Posterior vena cava (tissue), 2 donors: Measurements from ENCODE around the gene TTC7B. TPM values are rescaled to one million over a fixed set of nuclear protein-coding genes. Genes with fewer than 3 reads are reported as not detected.
"Not testable (repeated sequence)": the region's sequence is repeated elsewhere in the genome, so short reads cannot be mapped to it uniquely, and the experiment has no call there.

Experiments
- DNase-seq: peaks from one replicate; pipeline ENCODE4 v3.0.0-alpha.2; 2020; ENCODE audit warnings: low spot score
- intact Hi-C, 2 donors: fragments of 100-400 bp; cut with DNase I; formaldehyde crosslinking; loops; one replicate each; pipeline versions ENCODE4 v1.14.1 to v1.14.2; 2022 to 2023
- long read RNA-seq, 2 donors: library from polyadenylated mRNA; unstranded; transcript quantifications; one replicate each; pipeline ENCODE4 v2.0.0, GENCODE V29; 2020 to 2021
- total RNA-seq, 2 donors: library from RNA; stranded (reverse); fragmentation: NEBNext Ultra II Directional; extraction: Animal tissue kit (Norgen Biotek cat#: 25700); gene quantifications; one replicate each; pipeline ENCODE4 v1.2.1, GENCODE V29; 2021
- donor health status: DM: yes; HTN: yes; CAD: no.
- donor health status: DM: yes; HTN: yes; CAD: no.

The TTC7B gene, protein sequence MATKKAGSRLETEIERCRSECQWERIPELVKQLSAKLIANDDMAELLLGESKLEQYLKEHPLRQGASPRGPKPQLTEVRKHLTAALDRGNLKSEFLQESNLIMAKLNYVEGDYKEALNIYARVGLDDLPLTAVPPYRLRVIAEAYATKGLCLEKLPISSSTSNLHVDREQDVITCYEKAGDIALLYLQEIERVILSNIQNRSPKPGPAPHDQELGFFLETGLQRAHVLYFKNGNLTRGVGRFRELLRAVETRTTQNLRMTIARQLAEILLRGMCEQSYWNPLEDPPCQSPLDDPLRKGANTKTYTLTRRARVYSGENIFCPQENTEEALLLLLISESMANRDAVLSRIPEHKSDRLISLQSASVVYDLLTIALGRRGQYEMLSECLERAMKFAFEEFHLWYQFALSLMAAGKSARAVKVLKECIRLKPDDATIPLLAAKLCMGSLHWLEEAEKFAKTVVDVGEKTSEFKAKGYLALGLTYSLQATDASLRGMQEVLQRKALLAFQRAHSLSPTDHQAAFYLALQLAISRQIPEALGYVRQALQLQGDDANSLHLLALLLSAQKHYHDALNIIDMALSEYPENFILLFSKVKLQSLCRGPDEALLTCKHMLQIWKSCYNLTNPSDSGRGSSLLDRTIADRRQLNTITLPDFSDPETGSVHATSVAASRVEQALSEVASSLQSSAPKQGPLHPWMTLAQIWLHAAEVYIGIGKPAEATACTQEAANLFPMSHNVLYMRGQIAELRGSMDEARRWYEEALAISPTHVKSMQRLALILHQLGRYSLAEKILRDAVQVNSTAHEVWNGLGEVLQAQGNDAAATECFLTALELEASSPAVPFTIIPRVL
- 10 to 100 TPM; 60.5 to 75.7 TPM for total RNA-seq
- long read RNA-seq, donor 1, partial matches to known transcripts: 4 of 11 reads
- long read RNA-seq, donor 1, other reads (novel, unspliced or antisense): 7 of 11 reads
- long read RNA-seq, donor 2, partial matches to known transcripts: 3 of 7 reads
- long read RNA-seq, donor 2, other reads (novel, unspliced or antisense): 4 of 7 reads

DNA sequence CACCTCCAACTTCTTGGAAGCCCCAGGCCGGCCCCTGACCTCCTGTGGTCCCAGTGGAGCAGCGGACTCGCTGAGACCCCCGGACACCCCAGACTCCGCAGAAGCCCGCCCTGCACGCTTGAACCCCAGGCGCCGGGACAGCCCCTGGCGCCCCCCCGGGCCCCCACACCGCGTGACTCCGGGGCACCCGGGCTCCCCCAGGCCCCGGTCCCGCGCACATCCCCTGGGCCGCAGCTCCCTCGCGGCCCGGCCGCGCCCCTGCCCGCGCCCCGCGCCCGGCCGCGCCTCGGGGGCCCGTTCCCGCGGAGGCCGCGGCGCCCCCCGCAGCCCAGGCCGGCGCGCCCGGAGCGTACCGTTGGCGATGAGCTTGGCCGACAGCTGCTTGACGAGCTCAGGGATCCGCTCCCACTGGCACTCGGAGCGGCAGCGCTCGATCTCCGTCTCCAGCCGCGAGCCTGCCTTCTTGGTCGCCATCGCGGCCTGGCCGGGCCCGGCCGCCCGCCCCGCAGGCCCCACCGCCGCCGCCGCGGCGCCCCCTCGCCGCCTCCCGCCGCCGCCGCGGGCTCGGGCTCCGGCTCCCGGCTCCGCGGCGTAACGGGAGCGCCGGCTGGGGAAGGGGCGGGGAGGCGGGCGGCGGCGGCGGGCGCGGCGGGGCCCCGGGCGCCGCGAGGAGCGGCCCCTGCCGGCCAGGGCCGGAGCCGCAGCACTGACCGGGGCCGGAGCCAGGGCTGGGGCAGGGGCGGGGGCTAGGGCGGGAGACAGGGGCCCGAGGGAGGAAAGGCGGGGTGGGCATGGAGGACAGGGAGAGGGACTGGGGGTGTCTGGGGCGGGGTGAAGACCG, at the start of gene TTC7B:
TTC7B (minus strand) TSS at position 609 of the 841 bp plus-strand sequence; CDS start at position 474, 135 bp downstream.
- DNase-seq: no peak

DNA sequence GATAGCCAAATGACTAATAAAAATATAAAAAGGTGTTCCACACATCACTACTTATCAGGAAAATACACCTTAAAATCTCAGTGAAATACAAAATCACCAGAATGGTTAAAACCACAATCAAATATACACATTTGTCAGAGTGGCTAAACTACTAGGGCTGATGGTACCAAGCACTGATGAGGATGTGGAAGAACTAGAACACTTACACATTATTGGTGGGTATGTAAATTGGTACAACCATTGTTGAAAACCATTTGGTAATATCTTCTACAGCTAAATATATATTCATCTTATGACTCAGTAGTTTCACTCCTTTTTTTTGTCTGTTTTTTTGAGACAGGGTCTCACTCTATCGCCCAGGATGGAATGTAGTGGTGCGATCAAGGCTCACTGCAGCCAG, 48.5 kb upstream of the TTC7B start:
- intact Hi-C loops: no loop called here
- DNase-seq: no peak

More for the DNA sequence above, at the start of gene TTC7B:
- intact Hi-C loops: no loop called here

DNA sequence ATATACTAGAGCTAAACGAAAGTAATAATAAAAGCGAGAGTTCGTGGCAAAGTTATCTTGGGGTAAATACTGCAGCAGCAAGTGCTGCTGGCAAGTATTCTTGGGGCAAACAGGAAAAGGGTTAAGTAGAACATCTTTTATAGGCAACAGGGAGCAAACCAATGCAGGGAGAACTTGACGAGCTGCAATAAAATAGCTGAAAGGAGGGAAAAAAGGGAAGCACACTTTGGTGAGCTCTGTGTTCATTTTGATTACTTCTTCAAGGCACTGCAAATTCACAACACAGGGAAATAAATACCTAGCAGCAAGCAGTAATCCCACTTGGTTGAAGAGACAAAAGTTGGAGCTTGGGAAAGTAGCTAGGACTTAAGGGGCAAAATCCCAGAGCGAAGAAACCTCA, 42.3 kb upstream of the TTC7B start:
- intact Hi-C loops: no loop called here
- no peak for DNase-seq

DNA sequence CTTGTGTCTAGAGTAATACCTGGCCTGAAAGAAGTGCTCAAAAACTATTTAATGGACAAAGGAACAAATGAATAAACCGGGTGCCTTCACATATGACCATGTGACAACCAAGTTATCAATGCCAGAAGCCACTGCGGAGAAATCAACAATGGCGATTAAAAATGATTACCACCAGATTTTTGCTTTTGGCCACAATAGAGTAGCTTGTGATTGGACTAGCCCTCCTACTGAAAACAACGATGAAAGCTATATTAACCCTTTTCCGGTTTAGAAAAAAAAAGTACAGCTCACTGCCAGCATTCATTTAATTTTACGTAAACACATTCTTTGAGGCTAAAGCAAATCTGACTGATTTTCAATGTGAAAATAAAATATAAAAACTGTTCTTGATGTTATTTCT, 41.6 kb upstream of the TTC7B start:
- intact Hi-C loops: no loop called here
- no peak for DNase-seq

DNA sequence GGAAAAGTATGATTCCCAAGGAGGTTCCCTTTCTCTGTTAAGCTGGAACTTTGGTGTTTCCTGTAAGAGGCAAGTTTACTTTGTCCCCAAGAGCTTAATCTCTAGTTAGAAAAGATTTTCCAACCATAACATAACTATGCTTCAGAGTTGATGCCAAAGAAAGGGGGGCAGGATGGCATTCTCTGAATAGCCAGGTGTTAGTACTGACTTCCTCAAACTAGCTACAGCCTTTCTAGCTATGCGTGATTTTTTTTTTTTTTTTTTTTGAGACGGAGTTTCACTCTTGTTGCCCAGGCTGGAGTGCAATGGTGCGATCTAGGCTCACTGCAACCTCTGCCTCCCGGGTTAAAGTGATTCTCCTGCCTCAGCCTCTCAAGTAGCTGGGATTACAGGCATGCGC, 39.9 kb upstream of the TTC7B start:
- intact Hi-C loops, DNase-seq: not testable (repeated sequence)

DNA sequence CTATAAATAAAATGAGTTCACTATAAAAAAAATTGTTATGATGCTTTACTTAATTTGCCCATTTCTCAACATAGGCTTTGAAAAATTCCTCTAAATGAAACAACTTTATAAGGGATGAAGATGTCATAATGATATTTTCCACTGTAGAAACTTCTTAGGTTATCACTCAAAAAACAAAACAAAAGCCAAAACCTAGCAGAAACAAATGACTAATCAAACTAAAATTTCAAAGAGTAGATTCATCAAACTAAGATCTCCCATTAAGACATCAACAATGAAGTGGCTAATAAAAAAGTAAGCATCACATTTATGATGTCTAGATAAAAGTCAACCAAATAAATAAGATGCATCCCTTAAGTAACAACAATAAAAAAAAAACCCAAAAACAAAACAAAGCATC, 36.9 kb upstream of the TTC7B start:
- intact Hi-C loops: no loop called here
- DNase-seq: no peak

DNA sequence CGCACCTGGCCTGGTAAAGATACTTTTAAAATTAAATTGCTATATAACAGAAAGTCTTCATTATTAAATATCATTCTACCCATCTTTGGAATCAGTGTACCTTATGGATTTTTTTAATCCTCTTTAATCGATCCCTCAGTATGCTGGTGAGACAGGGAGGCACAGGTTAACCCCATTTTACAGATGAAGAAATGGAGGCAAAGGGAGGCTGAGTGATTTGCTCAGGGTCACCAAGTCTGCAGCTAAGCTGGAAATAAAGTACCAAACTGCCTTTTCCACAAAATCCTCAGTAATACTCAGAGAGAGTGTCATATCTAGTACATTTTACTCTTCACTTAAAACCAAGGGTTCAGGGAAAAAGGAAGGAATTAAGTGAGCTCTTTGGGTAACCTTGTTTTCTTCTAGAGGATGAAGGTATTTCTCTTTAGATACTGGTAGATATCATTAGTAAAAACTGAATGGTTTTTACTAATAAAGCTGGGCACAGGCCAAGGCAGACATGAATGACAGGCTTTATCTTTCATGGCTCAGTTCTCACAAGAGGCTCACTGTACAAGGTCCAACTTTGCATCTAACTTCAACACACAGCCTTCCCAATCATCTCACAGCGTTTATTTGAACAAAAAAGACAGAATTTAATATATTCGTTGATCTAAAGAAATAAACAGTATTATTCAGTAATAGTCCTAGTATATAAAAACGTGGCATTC, 35.3 kb upstream of the TTC7B start:
- DNase-seq: no peak
- intact Hi-C loops: no loop called here

DNA sequence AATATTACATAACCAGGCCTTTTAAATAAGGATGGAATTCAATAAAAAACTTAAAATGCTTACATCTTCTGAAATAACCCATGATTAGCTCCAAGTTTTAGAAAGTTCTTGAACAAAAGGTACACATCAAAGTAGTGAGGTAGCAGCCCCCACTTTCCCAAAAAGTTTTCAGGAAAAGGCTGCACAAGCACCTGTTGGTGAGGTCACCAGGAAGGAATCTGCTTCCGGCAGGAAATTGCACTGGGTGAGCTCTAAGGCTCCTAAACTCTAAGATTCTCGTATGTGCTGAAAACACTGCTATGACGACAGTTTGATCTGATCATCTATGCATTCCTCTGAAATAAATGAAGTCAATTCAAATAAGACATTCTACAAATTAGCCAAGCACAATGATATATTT, 34.3 kb upstream of the TTC7B start:
- intact Hi-C loops: no loop called here
- no peak for DNase-seq

DNA sequence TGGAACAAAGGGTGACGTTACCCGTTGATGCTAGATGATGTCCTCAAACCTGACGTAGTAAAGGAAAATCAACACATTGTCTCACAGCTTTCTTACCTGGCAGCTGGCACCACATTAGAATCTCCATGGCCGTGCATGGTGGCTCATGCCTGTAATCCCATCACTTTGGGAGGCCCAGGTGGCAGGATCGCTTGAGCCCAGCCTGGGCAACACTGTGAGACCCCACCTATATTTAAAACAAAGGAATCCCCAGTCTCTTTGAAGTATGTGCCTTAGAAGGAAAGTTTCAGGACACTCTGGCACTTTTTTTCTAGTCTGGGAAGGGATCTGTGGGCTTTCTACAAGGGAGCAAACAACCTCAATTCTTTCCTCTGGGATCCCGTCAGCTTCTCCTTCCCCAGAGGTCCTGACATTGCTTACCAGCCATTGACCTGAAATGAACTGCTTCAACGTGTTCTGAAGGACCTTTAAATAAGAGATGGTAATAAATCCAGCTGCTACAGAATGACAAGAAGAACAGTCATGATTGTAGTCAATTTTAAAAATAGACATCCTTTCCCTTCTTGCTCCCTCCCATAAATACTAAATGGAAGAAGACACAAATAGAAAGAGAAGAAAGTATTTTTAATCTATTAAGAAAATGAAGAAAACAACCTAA, 33.7 kb upstream of the TTC7B start:
- intact Hi-C loops: no loop called here

DNA sequence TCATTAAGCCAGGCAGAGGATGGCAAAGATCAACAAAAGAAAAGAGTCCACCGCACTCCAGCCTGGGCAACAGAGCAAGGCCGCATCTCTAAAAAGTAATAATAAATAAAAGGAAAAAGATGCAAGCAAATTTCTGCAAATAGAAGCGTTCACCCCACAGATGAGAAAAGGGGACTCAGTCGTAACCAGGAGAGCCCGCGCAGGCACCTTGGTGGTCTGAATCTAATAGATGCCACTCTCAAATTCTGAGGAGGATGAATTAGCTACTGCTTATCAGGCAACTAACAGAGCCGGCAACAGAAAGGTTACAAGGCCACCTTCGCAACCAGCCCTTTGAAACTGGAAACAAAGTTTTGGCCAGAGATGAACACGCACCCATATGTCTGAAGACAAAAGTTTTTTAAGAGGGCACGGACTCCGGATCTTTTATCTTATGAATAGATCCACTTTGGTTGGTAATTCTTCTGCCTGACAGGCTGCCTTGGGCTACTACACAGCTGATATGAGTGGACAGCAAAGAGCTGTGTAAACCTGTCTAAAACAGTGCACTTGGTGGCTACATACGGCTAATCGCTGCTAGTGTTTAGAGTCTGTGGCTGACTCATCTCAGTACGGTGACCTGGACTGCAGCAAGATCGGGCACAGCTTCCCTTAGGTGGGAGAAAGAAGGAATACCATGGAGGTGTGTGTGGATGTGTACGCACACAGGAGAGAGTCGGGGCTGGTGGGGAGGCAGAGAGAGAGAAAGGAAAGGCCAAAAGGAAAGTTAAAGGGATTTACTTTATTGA, 32.9 kb upstream of the TTC7B start:
- no peak for DNase-seq
- intact Hi-C loops: no loop called here

More for the DNA sequence above, 33.7 kb upstream of the TTC7B start:
- DNase-seq: no peak

DNA sequence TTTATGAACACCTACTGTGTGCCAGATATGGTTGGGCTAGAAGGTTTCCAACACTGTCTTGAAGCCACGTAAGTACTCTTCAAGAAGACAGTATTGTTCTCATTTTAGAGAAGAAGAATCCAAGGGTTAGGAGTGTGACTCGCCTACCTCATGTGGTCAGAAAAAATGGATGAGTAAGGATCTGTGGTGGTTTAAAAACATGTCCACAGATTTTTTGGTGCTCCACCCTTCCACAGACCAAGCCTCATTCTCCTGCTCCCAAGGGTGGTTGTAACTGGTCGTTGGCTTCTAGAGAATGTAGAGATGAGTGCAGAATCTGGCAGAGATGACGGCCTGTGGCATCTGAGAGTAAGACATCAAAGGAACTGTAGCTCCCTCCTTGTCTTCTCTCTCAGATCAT, 30.3 kb upstream of the TTC7B start:
- intact Hi-C loops: no loop called here

DNA sequence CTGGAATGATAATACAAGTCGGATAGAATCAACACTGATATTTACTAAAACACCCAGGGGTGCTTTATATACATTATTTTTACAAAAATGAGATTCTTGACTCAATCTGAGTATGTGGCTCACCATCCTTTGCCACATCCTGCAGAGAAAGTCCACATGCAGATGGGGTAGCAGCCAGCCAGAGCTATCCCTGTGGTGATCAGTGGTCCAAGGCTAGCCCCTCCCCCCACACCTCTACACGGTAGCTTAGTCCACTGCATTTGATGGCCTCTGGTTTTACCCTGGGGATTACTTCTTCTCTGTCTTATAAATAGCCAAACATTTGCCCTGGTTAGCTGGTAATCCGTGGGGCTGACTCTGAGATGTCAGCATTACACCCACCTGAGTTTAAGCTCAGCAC, 28.1 kb upstream of the TTC7B start:
- no peak for DNase-seq
- intact Hi-C loops: no loop called here

More for the DNA sequence above, 30.3 kb upstream of the TTC7B start:
- DNase-seq: no peak

DNA sequence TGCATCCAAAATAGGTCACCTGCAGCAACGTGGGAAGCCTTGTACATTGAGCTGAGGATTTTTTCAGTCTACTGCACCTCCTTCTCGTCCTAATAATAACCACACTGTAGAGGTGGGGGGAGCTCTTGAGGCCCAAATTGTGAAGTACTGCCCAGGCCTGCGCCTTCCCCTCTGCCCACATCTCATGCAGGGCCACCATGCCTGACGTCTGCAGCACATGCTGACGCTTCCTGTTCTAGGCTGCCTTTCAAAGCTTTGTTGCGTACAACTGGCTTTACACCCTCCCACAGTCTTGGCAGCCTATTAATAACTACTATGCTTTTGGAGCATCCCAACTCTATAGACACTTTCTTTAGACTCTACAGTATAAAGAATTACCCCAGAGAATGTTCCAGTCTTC, 26.5 kb upstream of the TTC7B start:
- intact Hi-C loops: no loop called here
- DNase-seq: no peak

DNA sequence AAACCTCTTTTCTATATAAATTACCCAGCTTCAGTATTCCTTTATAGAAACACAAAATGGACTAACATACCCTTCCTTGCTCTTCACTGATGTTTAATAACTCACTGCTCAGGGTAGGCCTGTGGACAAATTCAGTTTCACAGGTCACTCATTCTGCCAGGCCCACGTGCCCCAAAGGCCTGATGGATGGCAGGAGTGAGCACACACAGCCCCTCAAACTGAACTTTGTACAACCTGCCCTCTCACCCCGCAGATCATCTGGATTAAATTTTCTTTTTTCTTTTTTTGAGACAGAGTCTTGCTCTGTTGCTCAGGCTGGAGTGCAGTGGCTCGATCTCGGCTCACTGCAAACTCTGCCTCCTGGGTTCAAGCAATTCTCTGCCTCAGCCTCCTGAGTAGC, 24.4 kb upstream of the TTC7B start:
- DNase-seq, intact Hi-C loops: not testable (repeated sequence)

DNA sequence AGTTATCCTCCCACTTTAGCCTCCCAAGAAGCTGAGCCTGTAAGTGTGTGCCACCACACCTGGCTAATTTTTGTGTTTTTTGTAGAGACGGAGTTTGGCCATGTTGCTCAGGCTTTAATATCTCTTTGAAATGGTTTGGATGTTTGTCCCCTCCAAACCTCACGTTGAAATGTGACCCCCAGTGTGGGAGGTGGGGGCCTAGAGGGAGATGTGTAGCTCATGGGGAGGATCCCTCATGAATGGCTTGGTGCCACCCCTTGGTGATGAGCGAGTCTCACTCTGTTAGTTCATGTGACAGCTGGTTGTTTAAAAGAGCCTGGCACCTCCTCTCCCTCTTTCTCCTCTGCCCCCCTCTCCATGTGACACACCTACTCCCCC, 23.6 kb upstream of the TTC7B start:
- intact Hi-C loops: no loop called here
- no peak for DNase-seq

DNA sequence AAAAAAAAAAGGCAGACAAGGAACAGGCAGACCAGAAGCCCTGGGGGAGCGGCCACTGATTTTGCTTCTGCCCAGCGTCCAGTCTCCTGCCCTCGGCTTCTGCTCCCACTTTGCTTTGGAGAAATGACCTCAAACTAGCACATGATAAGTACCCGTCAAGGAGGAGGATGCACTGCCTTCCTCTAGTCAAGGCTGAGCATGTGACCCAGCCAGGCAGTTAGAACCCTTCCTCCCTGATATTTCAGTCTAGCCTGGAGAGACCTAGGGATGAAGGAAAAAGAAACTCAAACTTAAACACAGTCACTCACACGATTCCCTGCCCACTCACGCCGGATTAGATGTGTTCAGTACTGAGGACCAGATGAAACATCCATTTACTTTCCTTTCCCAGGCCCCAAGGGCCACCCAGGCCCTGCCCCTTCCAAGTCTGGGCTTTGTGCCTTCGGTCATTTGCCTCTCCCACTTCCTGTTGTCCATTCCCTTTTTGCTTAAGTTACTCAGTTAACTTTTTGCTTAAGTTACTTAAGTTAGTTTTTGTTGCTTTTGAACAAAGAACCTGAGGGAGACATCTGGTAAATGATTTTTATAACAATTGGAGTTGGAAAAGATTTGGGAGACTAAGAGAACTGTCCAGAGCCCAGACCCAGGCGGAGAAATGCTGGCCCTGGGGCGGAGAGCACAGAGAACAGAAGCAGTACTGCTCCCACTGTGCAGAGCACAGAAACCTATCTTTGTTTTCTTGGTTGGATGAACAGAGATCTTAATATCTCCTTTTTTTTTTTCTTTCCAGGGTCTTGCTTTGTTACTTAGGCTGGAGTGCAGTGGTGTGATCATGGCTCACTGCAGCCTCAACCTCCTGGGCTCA, 23.0 kb upstream of the TTC7B start:
- intact Hi-C loops: no loop called here
- DNase-seq: peak; percentile 89

DNA sequence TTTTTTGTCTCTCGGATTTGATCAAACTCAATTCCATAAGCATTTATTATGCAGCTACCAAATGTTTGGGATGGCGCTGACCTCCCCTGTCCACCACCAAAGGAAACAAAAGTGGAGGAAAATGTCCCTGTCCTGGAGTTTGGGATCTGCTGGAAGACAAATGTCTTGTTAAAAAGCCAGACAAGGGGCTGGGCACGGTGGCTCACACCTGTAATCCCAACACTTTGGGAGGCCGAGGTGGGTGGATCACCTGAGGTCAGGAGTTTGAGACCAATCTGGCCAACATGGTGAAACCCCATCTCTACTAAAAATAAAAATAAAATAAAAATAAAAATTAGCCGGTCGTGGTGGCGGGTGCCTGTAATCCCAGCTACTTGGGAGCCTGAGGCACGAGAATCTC, 22.3 kb upstream of the TTC7B start:
- intact Hi-C loops: not testable (repeated sequence)
- peak; percentile 20 for DNase-seq
